Heart left ventricle (tissue), 16 donors: Measurements from ENCODE around the gene MIS18A. TPM values are rescaled to one million over a fixed set of nuclear protein-coding genes. Genes with fewer than 3 reads are reported as not detected.

ENCODE experiments used
- ATAC-seq, 4 donors: fragments of 200-7000 bp; cut with Tn5 transposase; one replicate each; pipeline ENCODE4 v1.9.1; 2020 to 2022; ENCODE audit warnings: moderate library complexity in 4 of 4, mild to moderate bottlenecking in 3 of 4, moderate number of reproducible peaks in 1 of 4
- DNase-seq, 5 donors: peaks; one replicate each; pipeline ENCODE4 v3.0.0-alpha.2; 2020
- H3K27ac ChIP-seq, 12 donors: fragments of 200-600 bp; sonication (generic) in 4 of 12; one replicate each; pipeline versions ENCODE4 v1.5.0 to v1.8.0; 2016 to 2022; ENCODE audit warnings: mild to moderate bottlenecking in 2 of 12
- H3K27me3 ChIP-seq, 9 donors: fragments of 200-600 bp; sonication (generic) in 2 of 9; one replicate each; pipeline versions ENCODE4 v1.5.1 to v1.8.0; 2016 to 2022; ENCODE audit warnings: mild to moderate bottlenecking in 3 of 9
- H3K36me3 ChIP-seq, 9 donors: fragments of 200-600 bp; sonication (generic) in 2 of 9; one replicate each; pipeline versions ENCODE4 v1.5.0 to v1.8.0; 2018 to 2022; ENCODE audit warnings: mild to moderate bottlenecking in 2 of 9
- H3K4me1 ChIP-seq, 12 donors: fragments of 200-600 bp; sonication (generic) in 4 of 12; one replicate each; pipeline versions ENCODE4 v1.5.0 to v1.8.0; 2016 to 2022; ENCODE audit warnings: mild to moderate bottlenecking in 3 of 12
- H3K4me3 ChIP-seq, 12 donors: fragments of 200-600 bp; sonication (generic) in 4 of 12; one replicate each; pipeline versions ENCODE4 v1.5.0 to v1.8.0; 2017 to 2022; ENCODE audit warnings: mild to moderate bottlenecking in 9 of 12, moderate library complexity in 4 of 12
- H3K9me3 ChIP-seq, 12 donors: fragments of 200-600 bp; sonication (generic) in 4 of 12; one replicate each; pipeline versions ENCODE4 v1.5.0 to v1.8.0; 2016 to 2022; ENCODE audit warnings: mild to moderate bottlenecking in 1 of 12
- POLR2A ChIP-seq, 2 donors: fragments of 450-650 bp; IDR thresholded peaks; one replicate each; pipeline ENCODE4 v1.6.1; 2017; ENCODE audit warnings: antibody characterized with exemption in 2 of 2, mild to moderate bottlenecking in 2 of 2, moderate library complexity in 2 of 2
- WGBS, 4 donors: extraction: QIAGEN DNeasy Blood & Tissue Kit in 2 of 4; methylation state at CpG; one replicate each; pipeline versions ENCODE4 v1.1.5 to v1.1.7; 2013 to 2018; 5-methylcytosine and 5-hydroxymethylcytosine counted together
- intact Hi-C, 10 donors: fragments of 100-400 bp; cut with DNase I; formaldehyde crosslinking; loops; one replicate each; pipeline versions ENCODE4 v1.11.1 to v1.14.2; 2022
- polyA plus RNA-seq, 2 donors: library from polyadenylated mRNA; stranded (reverse); fragments of 200-250 nt; gene quantifications; one replicate each; pipeline ENCODE4 v1.2.3, GENCODE V29; 2013
- total RNA-seq, 9 donors: library from RNA; depleted of rRNA in 2 of 9; stranded (reverse); fragments of >200 nt in 2 of 9; fragmentation: NEBNext Ultra II Directional in 3 of 9; extraction: Animal tissue kit (Norgen Biotek cat#: 25700) in 3 of 9; gene quantifications; one replicate each; pipeline versions ENCODE4 v1.1.0 to v1.2.4, GENCODE V29; 2016 to 2023
- TF ChIP-seq, protein P1 (sequence below), 12 donors: fragments of 200-600 bp; sonication (generic) in 4 of 12; IDR thresholded peaks; one replicate each; pipeline versions ENCODE4 v1.5.0 to v1.8.0; 2018 to 2022; ENCODE audit warnings: antibody characterized with exemption in 12 of 12, mild to moderate bottlenecking in 5 of 12
- donor health status: ischemic (EF 13 %, LVEDD 7.1; RV severe dilation, severe dysfunction).
- donor health status: healthy with polysubstance abuse.
- donor health status: DM: no; HTN: yes; CAD: no.
- donor health status: DM: no; HTN: no; CAD: no.
- donor health status: ischemic (EF 25% LVEDD 6.9; RV normal size, moderate dysfunction).
- donor health status: ischemic (EF 25% LVEDD 5.7; RV mildly dilated, moderate dysfunction).
- donor health status: healthy.
- donor health status: DM: yes; HTN: yes; CAD: no.
- donor health status: ischemic (EF 35%, LVEDD 5.7; RV mildly dilated, moderate dysfunction).
- donor health status: nonischemic (EF 11% LVEDD 7.7; RV severe dilation, severe dysfunction).
- donor health status: DM: yes; HTN: yes; CAD: no.
- donor health status: PGD.
- donor health status: ischemic (EF 29% LVEDD 5.4; RV normal size, mild dysfunction).
- donor health status: nonischemic (EF 23%, LVEDD 6.1; RV moderate dilation, normal function).

MIS18A gene
- total and polyA plus RNA-seq, 11 donors, result 1.4 to 4.1 (median 2.7) TPM

DNA sequence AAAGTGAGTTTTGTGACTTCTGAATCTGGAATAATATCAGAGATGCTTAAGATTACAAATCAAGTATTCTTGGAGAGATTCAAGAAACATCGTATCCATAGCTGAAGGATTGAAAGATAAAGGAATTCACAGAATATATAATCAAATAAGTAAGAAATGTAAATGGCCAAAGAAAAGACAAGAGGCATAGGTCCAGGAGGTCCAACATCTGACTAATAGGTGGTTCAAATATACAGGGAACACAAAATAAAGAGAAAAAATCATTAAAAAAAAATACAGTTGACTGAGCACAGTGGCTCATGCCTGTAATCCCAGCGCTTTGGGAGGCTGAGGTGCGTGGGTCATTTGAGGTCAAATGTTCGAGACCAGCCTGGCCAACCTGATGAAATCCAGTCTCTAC, 6.6 kb upstream of the MIS18A start:
- Histone ChIP-seq H3K4me3 (no peak overlapping the region), H3K27ac (no peak overlapping the region), H3K36me3 (no peaks in the 10 kb centered on the region), H3K9me3 (peaks cover 0 to 8% (median 0%) of the 10 kb centered on the region in 12 donors), H3K27me3 (no peaks in the 10 kb centered on the region), H3K4me1 (no peaks in the 10 kb centered on the region)
- TF ChIP-seq, protein P1, sequence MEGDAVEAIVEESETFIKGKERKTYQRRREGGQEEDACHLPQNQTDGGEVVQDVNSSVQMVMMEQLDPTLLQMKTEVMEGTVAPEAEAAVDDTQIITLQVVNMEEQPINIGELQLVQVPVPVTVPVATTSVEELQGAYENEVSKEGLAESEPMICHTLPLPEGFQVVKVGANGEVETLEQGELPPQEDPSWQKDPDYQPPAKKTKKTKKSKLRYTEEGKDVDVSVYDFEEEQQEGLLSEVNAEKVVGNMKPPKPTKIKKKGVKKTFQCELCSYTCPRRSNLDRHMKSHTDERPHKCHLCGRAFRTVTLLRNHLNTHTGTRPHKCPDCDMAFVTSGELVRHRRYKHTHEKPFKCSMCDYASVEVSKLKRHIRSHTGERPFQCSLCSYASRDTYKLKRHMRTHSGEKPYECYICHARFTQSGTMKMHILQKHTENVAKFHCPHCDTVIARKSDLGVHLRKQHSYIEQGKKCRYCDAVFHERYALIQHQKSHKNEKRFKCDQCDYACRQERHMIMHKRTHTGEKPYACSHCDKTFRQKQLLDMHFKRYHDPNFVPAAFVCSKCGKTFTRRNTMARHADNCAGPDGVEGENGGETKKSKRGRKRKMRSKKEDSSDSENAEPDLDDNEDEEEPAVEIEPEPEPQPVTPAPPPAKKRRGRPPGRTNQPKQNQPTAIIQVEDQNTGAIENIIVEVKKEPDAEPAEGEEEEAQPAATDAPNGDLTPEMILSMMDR (IDR thresholded peaks at IDR 0.05), result no peak
- TF ChIP-seq POLR2A (IDR thresholded peaks at IDR 0.05), result no peak
- ATAC-seq (no peak), DNase-seq (no peak)
- 90 to 96% (median 96%) methylated on average over 4 of the region's 4 CpGs for WGBS, 4 donors
- intact Hi-C loops, result no loop called here

DNA sequence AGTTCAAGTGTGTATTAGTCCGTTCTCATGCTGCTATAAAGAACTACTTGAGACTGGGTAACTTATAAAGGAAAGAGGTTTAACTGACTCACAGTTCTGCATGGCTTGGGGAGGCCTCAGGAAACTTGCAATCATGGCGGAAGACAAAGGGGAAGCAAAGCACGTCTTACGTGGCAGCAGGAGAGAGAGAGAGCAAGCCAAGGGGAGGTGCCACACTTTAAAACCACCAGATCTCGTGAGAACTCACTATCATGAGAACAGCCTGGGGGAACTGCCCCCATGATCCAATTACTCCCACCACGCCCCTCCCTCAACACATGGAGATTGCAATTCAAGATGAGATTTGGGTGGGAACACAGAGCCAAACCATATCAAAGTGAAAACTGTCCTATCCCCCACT, 4.1 kb upstream of the MIS18A start:
- no peaks in the 10 kb centered on the region for H3K27me3 ChIP-seq
- H3K36me3 ChIP-seq, result no peaks in the 10 kb centered on the region
- H3K9me3 ChIP-seq, result no peaks in the 10 kb centered on the region
- no peak for TF ChIP-seq POLR2A (IDR thresholded peaks at IDR 0.05)
- TF ChIP-seq, protein P1 (IDR thresholded peaks at IDR 0.05), result no peak
- DNase-seq, result no peak
- H3K4me1 ChIP-seq, result peaks cover 7 to 18% (median 13%) of the 10 kb centered on the region in 12 donors
- H3K4me3 ChIP-seq, result no peak overlapping the region
- intact Hi-C loops, result loop anchor here in 1 of 10 donors (5.0 kb wide), 2 partner anchors 44 to 109 kb away; partner anchors contain the start of gene URB1
- H3K27ac ChIP-seq, result no peak overlapping the region
- ATAC-seq, result no peak
- WGBS, 4 donors, result 78 to 82% (median 82%) methylated on average over 6 of the region's 6 CpGs

DNA sequence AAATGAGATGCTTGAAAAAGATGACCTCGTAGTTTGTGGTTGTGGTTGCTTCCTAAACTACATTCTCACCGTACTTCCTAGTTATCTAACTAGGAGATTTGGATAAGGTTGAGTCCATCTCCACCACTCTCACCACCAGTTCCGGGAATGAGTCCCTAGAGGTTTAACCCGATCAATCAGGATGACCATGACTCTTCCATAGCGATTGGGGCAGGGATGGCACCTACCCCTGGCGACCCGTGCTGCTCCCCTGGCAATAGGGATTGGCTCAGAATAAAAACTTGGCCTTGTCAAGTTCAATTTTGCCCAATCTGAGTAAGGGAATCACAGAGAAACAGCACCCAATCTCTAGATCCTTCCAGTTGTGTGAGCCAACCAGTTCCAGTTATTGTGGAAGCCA, 2.7 kb upstream of the MIS18A start:
- H3K4me1 ChIP-seq, result peaks cover 7 to 22% (median 17%) of the 10 kb centered on the region in 12 donors

DNA sequence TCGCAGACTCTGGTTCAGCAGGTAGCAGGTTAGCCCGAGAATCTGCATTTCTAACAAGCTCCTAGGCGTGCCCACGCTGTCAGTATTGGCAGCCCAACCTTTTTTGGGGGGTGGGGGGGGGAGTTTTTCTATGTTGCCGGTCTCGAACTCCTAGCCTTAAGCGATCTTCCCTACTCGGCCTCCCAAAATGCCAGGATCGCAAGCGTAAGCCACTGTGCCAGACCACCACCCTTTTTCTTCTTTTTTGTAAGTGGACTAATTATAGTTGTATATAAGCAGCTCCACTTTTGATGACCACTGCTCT, 480 bp upstream of the MIS18A start:
- intact Hi-C loops, result loop anchor here in 3 of 10 donors (5.0 to 10.0 kb wide), 2 partner anchors 323 to 325 kb away; no protein-coding TSS in a partner anchor
- no peak for DNase-seq
- 5 to 9% (median 7%) methylated on average over 10 of the region's 10 CpGs for WGBS, 4 donors

More for the DNA sequence above, 2.7 kb upstream of the MIS18A start:
- ATAC-seq, result no peak
- WGBS, 4 donors, result 88 to 93% (median 91%) methylated on average over 7 of the region's 7 CpGs
- DNase-seq, result no peak
- no peaks in the 10 kb centered on the region for H3K27me3 ChIP-seq
- TF ChIP-seq, protein P1 (IDR thresholded peaks at IDR 0.05), result no peak
- TF ChIP-seq POLR2A (IDR thresholded peaks at IDR 0.05), result no peak
- H3K4me3 ChIP-seq, result no peak overlapping the region
- H3K27ac ChIP-seq, result no peak overlapping the region
- intact Hi-C loops, result loop anchor here in 1 of 10 donors (5.0 kb wide), 2 partner anchors 46 to 111 kb away; partner anchors contain the start of gene URB1
- no peaks in the 10 kb centered on the region for H3K36me3 ChIP-seq
- H3K9me3 ChIP-seq, result no peaks in the 10 kb centered on the region

More for the DNA sequence above, 480 bp upstream of the MIS18A start:
- no peak for TF ChIP-seq POLR2A (IDR thresholded peaks at IDR 0.05)
- TF ChIP-seq, protein P1 (IDR thresholded peaks at IDR 0.05), result no peak
- Histone ChIP-seq H3K27me3 (no peaks in the 10 kb centered on the region), H3K4me1 (peaks cover 7 to 22% (median 17%) of the 10 kb centered on the region in 12 donors), H3K27ac (peak overlapping the region in 10 of 12 donors; percentile 29 to 78 (median 62)), H3K9me3 (no peaks in the 10 kb centered on the region), H3K4me3 (peak overlapping the region; percentile 70 to 99 (median 79)), H3K36me3 (peaks cover 0 to 5% (median 0%) of the 10 kb centered on the region in 9 donors)
- ATAC-seq, result no peak
